Activated CD4-positive, alpha-beta T cell treated with anti-CD3 and anti-CD28 coated beads for 36 hours (primary cell): ENCODE data around the gene RIMBP2. TPM values are rescaled to one million over a fixed set of nuclear protein-coding genes. Genes with fewer than 3 reads are reported as not detected.
"Not testable (repeated sequence)": the region's sequence is repeated elsewhere in the genome, so short reads cannot be mapped to it uniquely, and the experiment has no call there.

Experiments used
- ATAC-seq: fragments of 200-7000 bp; cut with Tn5 transposase; one replicate; pipeline ENCODE4 v1.10.0; 2021; ENCODE audit warnings: mild to moderate bottlenecking, moderate library complexity
- CTCF ChIA-PET: fragments of 350-600 bp; sonication (Branson Sonifier 250); formaldehyde crosslinking; loops from one replicate; lab custom pipeline; 2021; ENCODE audit warnings: antibody characterized with exemption; lab: Charles Lee
- POLR2A ChIA-PET: fragments of 350-600 bp; sonication (Branson Sonifier 250); formaldehyde crosslinking; loops from one replicate; lab custom pipeline; 2021; ENCODE audit warnings: antibody characterized with exemption, inconsistent platforms; lab: Charles Lee
- DNase-seq: peaks from one replicate; pipeline ENCODE4 v3.0.0-alpha.2; 2020
- H3K27ac Mint-ChIP-seq: one replicate; pipeline ENCODE4 v1.8.0; 2021; ENCODE audit warnings: mixed read lengths
- H3K27me3 Mint-ChIP-seq: one replicate; pipeline ENCODE4 v1.8.0; 2021; ENCODE audit warnings: mixed read lengths
- H3K36me3 Mint-ChIP-seq: one replicate; pipeline ENCODE4 v1.8.0; 2021; ENCODE audit warnings: low read depth, mixed read lengths
- H3K4me1 Mint-ChIP-seq: one replicate; pipeline ENCODE4 v1.8.0; 2021; ENCODE audit warnings: mixed read lengths
- H3K4me3 Mint-ChIP-seq: one replicate; pipeline ENCODE4 v1.8.0; 2021; ENCODE audit warnings: mild to moderate bottlenecking, moderate library complexity, mixed read lengths
- H3K9me3 Mint-ChIP-seq: one replicate; pipeline ENCODE4 v1.8.0; 2021; ENCODE audit warnings: low read depth, mixed read lengths
- intact Hi-C, 2 experiments: fragments of 100-400 bp; cut with DNase I in 1 of 2; cut with micrococcal nuclease in 1 of 2; formaldehyde crosslinking; loops; one replicate each; pipeline versions ENCODE4 v1.14.2 to v1.15.1; 2022 to 2024; cut with DNase I, micrococcal nuclease
- total RNA-seq, 2 experiments: library from RNA; stranded (reverse); gene quantifications; one replicate each; pipeline ENCODE4 v1.2.3, GENCODE V29; 2021

Gene RIMBP2
- total RNA-seq, 2 experiments from 2014 or later: not detected

- no peak for ATAC-seq
- intact Hi-C loops: no loop called here
- POLR2A ChIA-PET: no interaction called here
- no peak overlapping the region for H3K4me3 Mint-ChIP-seq
- no peak overlapping the region for H3K27ac Mint-ChIP-seq
- H3K9me3 Mint-ChIP-seq: peaks cover under 1% of the 10 kb centered on the region
- CTCF ChIA-PET: no interaction called here
- DNase-seq: no peak
- no peaks in the 10 kb centered on the region for H3K4me1 Mint-ChIP-seq
- H3K36me3 Mint-ChIP-seq: no peaks in the 10 kb centered on the region
- peaks cover 3% of the 10 kb centered on the region for H3K27me3 Mint-ChIP-seq
Observed at GRCh38 chr12:130647814-130648213, 68.3 kb downstream of the RIMBP2 start.

- CTCF ChIA-PET: no interaction called here
- Mint-ChIP-seq H3K4me1 (no peaks in the 10 kb centered on the region), H3K36me3 (no peaks in the 10 kb centered on the region), H3K27ac (no peak overlapping the region), H3K27me3 (peaks cover under 1% of the 10 kb centered on the region), H3K4me3 (no peak overlapping the region), H3K9me3 (no peaks in the 10 kb centered on the region)
- intact Hi-C loops: no loop called here
- DNase-seq: no peak
- no peak for ATAC-seq
- POLR2A ChIA-PET: no interaction called here
Observed at GRCh38 chr12:130646716-130647370, 69.3 kb downstream of the RIMBP2 start.

- POLR2A ChIA-PET, DNase-seq, H3K4me3 Mint-ChIP-seq, CTCF ChIA-PET, H3K9me3 Mint-ChIP-seq, ATAC-seq, H3K27ac Mint-ChIP-seq, H3K27me3 Mint-ChIP-seq, intact Hi-C loops, H3K4me1 Mint-ChIP-seq, H3K36me3 Mint-ChIP-seq: not testable (repeated sequence)
Observed at GRCh38 chr12:130646191-130646590, 69.9 kb downstream of the RIMBP2 start.

- Mint-ChIP-seq H3K36me3 (no peaks in the 10 kb centered on the region), H3K27ac (no peak overlapping the region), H3K27me3 (no peaks in the 10 kb centered on the region), H3K4me3 (no peak overlapping the region), H3K4me1 (no peaks in the 10 kb centered on the region), H3K9me3 (no peaks in the 10 kb centered on the region)
- ChIA-PET CTCF (no interaction called here), POLR2A (no interaction called here)
- no peak for ATAC-seq
- no peak for DNase-seq
- intact Hi-C loops: no loop called here
Observed at GRCh38 chr12:130645751-130646150, 70.3 kb downstream of the RIMBP2 start.

GRCh38 chr12:130644566-130644965 lies 71.5 kb downstream of the RIMBP2 start:
- intact Hi-C loops: no loop called here
- ChIA-PET POLR2A (no interaction called here), CTCF (no interaction called here)
- ATAC-seq: no peak
- Mint-ChIP-seq H3K27me3 (no peaks in the 10 kb centered on the region), H3K9me3 (no peaks in the 10 kb centered on the region), H3K4me1 (no peaks in the 10 kb centered on the region), H3K4me3 (no peak overlapping the region), H3K27ac (no peak overlapping the region), H3K36me3 (no peaks in the 10 kb centered on the region)
- DNase-seq: no peak

- intact Hi-C loops: no loop called here
- no peak for ATAC-seq
- CTCF ChIA-PET: no interaction called here
- H3K9me3 Mint-ChIP-seq: no peaks in the 10 kb centered on the region
- no peak overlapping the region for H3K27ac Mint-ChIP-seq
- H3K4me3 Mint-ChIP-seq: no peak overlapping the region
- no peaks in the 10 kb centered on the region for H3K36me3 Mint-ChIP-seq
- POLR2A ChIA-PET: no interaction called here
- no peaks in the 10 kb centered on the region for H3K4me1 Mint-ChIP-seq
- DNase-seq: no peak
- H3K27me3 Mint-ChIP-seq: no peaks in the 10 kb centered on the region
Observed at GRCh38 chr12:130644146-130644545, 72.0 kb downstream of the RIMBP2 start.

- H3K9me3 Mint-ChIP-seq: no peaks in the 10 kb centered on the region
- no peaks in the 10 kb centered on the region for H3K36me3 Mint-ChIP-seq
- H3K27me3 Mint-ChIP-seq: no peaks in the 10 kb centered on the region
- intact Hi-C loops: no loop called here
- ChIA-PET POLR2A (no interaction called here), CTCF (interaction anchor here (0.6 to 1.0 kb wide), 2 partner anchors 12 to 114 kb away, joined by 3 read pairs; no protein-coding TSS in a partner anchor)
- ATAC-seq (no peak), DNase-seq (no peak)
- H3K4me1 Mint-ChIP-seq: no peaks in the 10 kb centered on the region
- no peak overlapping the region for H3K27ac Mint-ChIP-seq
- H3K4me3 Mint-ChIP-seq: no peak overlapping the region
Observed at GRCh38 chr12:130642856-130643255, 73.2 kb downstream of the RIMBP2 start.

- no peak overlapping the region for H3K27ac Mint-ChIP-seq
- ChIA-PET CTCF (no interaction called here), POLR2A (no interaction called here)
- H3K9me3 Mint-ChIP-seq: no peaks in the 10 kb centered on the region
- no peaks in the 10 kb centered on the region for H3K27me3 Mint-ChIP-seq
- H3K4me3 Mint-ChIP-seq: no peak overlapping the region
- H3K36me3 Mint-ChIP-seq: no peaks in the 10 kb centered on the region
- no peaks in the 10 kb centered on the region for H3K4me1 Mint-ChIP-seq
- no peak for ATAC-seq
- no peak for DNase-seq
- intact Hi-C loops: no loop called here
Observed at GRCh38 chr12:130641533-130642184, 74.4 kb downstream of the RIMBP2 start.

- H3K4me1 Mint-ChIP-seq: no peaks in the 10 kb centered on the region
- H3K4me3 Mint-ChIP-seq: no peak overlapping the region
- DNase-seq: no peak
- H3K27ac Mint-ChIP-seq: no peak overlapping the region
- H3K36me3 Mint-ChIP-seq: no peaks in the 10 kb centered on the region
- intact Hi-C loops: no loop called here
- CTCF ChIA-PET: no interaction called here
- no peaks in the 10 kb centered on the region for H3K27me3 Mint-ChIP-seq
- no peak for ATAC-seq
- POLR2A ChIA-PET: no interaction called here
- no peaks in the 10 kb centered on the region for H3K9me3 Mint-ChIP-seq
Observed at GRCh38 chr12:130640901-130641300, 75.2 kb downstream of the RIMBP2 start.

GRCh38 chr12:130640496-130640895 lies 75.6 kb downstream of the RIMBP2 start:
- CTCF ChIA-PET: no interaction called here
- Mint-ChIP-seq H3K27ac (no peak overlapping the region), H3K4me1 (no peaks in the 10 kb centered on the region), H3K4me3 (no peak overlapping the region), H3K9me3 (no peaks in the 10 kb centered on the region), H3K36me3 (no peaks in the 10 kb centered on the region), H3K27me3 (no peaks in the 10 kb centered on the region)
- DNase-seq: no peak
- intact Hi-C loops: no loop called here
- ATAC-seq: no peak
- POLR2A ChIA-PET: no interaction called here

GRCh38 chr12:130639476-130640424 lies 76.3 kb downstream of the RIMBP2 start:
- DNase-seq (no peak), ATAC-seq (no peak)
- ChIA-PET POLR2A (no interaction called here), CTCF (no interaction called here)
- no peak overlapping the region for H3K4me3 Mint-ChIP-seq
- no peak overlapping the region for H3K27ac Mint-ChIP-seq
- H3K9me3 Mint-ChIP-seq: no peaks in the 10 kb centered on the region
- no peaks in the 10 kb centered on the region for H3K4me1 Mint-ChIP-seq
- H3K36me3 Mint-ChIP-seq: no peaks in the 10 kb centered on the region
- H3K27me3 Mint-ChIP-seq: no peaks in the 10 kb centered on the region
- intact Hi-C loops: no loop called here
